ENCODE measurements around the gene ADARB2.

Gene ADARB2

GRCh38 chr10:1229574-1229973 lies 507.8 kb downstream of the ADARB2 start (continued):
- no peak for TF ChIP-seq FEZF1 (tag by site-specific recombination; IDR thresholded peaks at IDR 0.05)
- TF ChIP-seq ZNF121 (tag by site-specific recombination; IDR thresholded peaks at IDR 0.05), result no peak
- TF ChIP-seq ZBTB17 (tag by site-specific recombination; IDR thresholded peaks at IDR 0.05), result no peak
- no peak for TF ChIP-seq ZBTB7A (tag by site-specific recombination; IDR thresholded peaks at IDR 0.05; ENCODE audit: low read depth)
- TF ChIP-seq ZNF600 (tag by site-specific recombination; IDR thresholded peaks at IDR 0.05), result no peak
- no peak for TF ChIP-seq ZNF202 (tag by site-specific recombination; IDR thresholded peaks at IDR 0.05; ENCODE audit: borderline replicate concordance)

- Histone ChIP-seq H3K9me3 (ENCODE audit: control insufficient read depth, insufficient read depth, low read depth, low read length) (no peaks in the 10 kb centered on the region), H3K27ac (ENCODE audit: extremely low read depth, low read depth, low read length) (no peak overlapping the region), H3K36me3 (ENCODE audit: control insufficient read depth in 2 of 2, insufficient read depth in 1 of 2, low read length in 2 of 2) (peaks cover 0 to 6% of the 10 kb centered on the region in 2 experiments; a peak in 1 of 3 replicates), H3K4me1 (ENCODE audit: control insufficient read depth, insufficient read depth, low read length) (no peaks in the 10 kb centered on the region), H3K4me3 (ENCODE audit: low read depth, low read length) (no peak overlapping the region)
- ChIA-PET POLR2A (no interaction called here), CTCF (interaction anchor here (0.5 to 2.2 kb wide), 3 partner anchors 15 to 140 kb away, joined by 3 to 5 read pairs (median 4); no protein-coding TSS in a partner anchor)
- no peak for TF ChIP-seq ZNF704 (tag by site-specific recombination; IDR thresholded peaks at IDR 0.05)
- no peak for TF ChIP-seq ZNF654 (tag by site-specific recombination; IDR thresholded peaks at IDR 0.05; ENCODE audit: low read depth)
- no peak for TF ChIP-seq ZNF837 (tag by site-specific recombination; IDR thresholded peaks at IDR 0.05)
- TF ChIP-seq ZNF138 (tag by site-specific recombination; IDR thresholded peaks at IDR 0.05; ENCODE audit: borderline replicate concordance), result no peak
- no peak for TF ChIP-seq ZNF132 (tag by site-specific recombination; IDR thresholded peaks at IDR 0.05; ENCODE audit: borderline replicate concordance)
- TF ChIP-seq ZBTB6 (tag by site-specific recombination; IDR thresholded peaks at IDR 0.05), result no peak
- no peak for TF ChIP-seq SP3 (tag by site-specific recombination; IDR thresholded peaks at IDR 0.05)
- no peak for TF ChIP-seq OSR2 (tag by site-specific recombination; IDR thresholded peaks at IDR 0.05)
- TF ChIP-seq ZNF24 (tag by site-specific recombination; IDR thresholded peaks at IDR 0.05), result no peak
- no peak for TF ChIP-seq ELK4 (IDR thresholded peaks at IDR 0.05; ENCODE audit: borderline replicate concordance, low read depth, low read length)
- no peak for TF ChIP-seq ZNF155 (tag by site-specific recombination; IDR thresholded peaks at IDR 0.05)
- no peak for TF ChIP-seq ZNF791 (tag by site-specific recombination; IDR thresholded peaks at IDR 0.05)
- TF ChIP-seq ZFP37 (tag by site-specific recombination; IDR thresholded peaks at IDR 0.05), result no peak
- no peak for TF ChIP-seq WT1 (tag by site-specific recombination; IDR thresholded peaks at IDR 0.05)
- no peak for TF ChIP-seq PRDM4 (tag by site-specific recombination; IDR thresholded peaks at IDR 0.05)
- no peak for TF ChIP-seq ZNF48 (tag by site-specific recombination; IDR thresholded peaks at IDR 0.05)
- TF ChIP-seq ZBTB1 (tag by site-specific recombination; IDR thresholded peaks at IDR 0.05), result no peak
These were observed 508.2 kb downstream of the ADARB2 start for GRCh38 chr10:1229116-1229515.
